Activated T-helper 2 cell treated with anti-CD3 and anti-CD28 coated beads, Interferon-gamma antibody, Interleukin-2, Interleukin-4, amounts not matched to agents 10 μg/mL and 5 μg/mL and 100 μg/mL, durations not matched to agents 14 hours and 24 hours and 36 hours (primary cell): ENCODE measurements around the gene RANBP9. TPM values are rescaled to one million over a fixed set of nuclear protein-coding genes. Genes with fewer than 3 reads are reported as not detected.

Source experiments
- DNase-seq: peaks from one replicate; pipeline ENCODE4 v3.0.0; 2021; ENCODE audit warnings: low spot score
- H3K27ac Mint-ChIP-seq: one replicate; pipeline ENCODE4 v1.8.0; 2021; ENCODE audit warnings: mixed read lengths
- H3K27me3 Mint-ChIP-seq: one replicate; pipeline ENCODE4 v1.8.0; 2021; ENCODE audit warnings: low read depth, mixed read lengths
- H3K36me3 Mint-ChIP-seq: one replicate; pipeline ENCODE4 v1.8.0; 2021; ENCODE audit warnings: low read depth, mixed read lengths
- H3K4me1 Mint-ChIP-seq: one replicate; pipeline ENCODE4 v1.8.0; 2021; ENCODE audit warnings: low read depth, mixed read lengths
- H3K4me3 Mint-ChIP-seq: one replicate; pipeline ENCODE4 v1.8.0; 2021; ENCODE audit warnings: low read depth, mild to moderate bottlenecking, moderate library complexity, mixed read lengths
- H3K9me3 Mint-ChIP-seq: one replicate; pipeline ENCODE4 v1.8.0; 2021; ENCODE audit warnings: mixed read lengths
- intact Hi-C: fragments of 100-400 bp; cut with micrococcal nuclease; formaldehyde crosslinking; loops from one replicate; pipeline ENCODE4 v1.15.1; 2023
- total RNA-seq: library from RNA; stranded (reverse); gene quantifications from 2 replicates; pipeline ENCODE4 v1.2.3, GENCODE V29; 2022

Gene RANBP9
- total RNA-seq, 1 donor from 2014 or later = 55.7 TPM

GRCh38 chr6:13573669-13574110 is 137.9 kb downstream of the RANBP9 start:
- Mint-ChIP-seq H3K9me3 (no peaks in the 10 kb centered on the region), H3K4me3 (peak overlapping the region; percentile 72), H3K27me3 (peaks cover 6% of the 10 kb centered on the region), H3K4me1 (peaks cover 9% of the 10 kb centered on the region), H3K36me3 (no peaks in the 10 kb centered on the region), H3K27ac (peak overlapping the region; percentile 54)
- no peak for DNase-seq
- intact Hi-C loops = loop anchor here (1.0 to 10.0 kb wide), 9 partner anchors 42 to 491 kb away; partner anchors contain the start of genes GFOD1, MCUR1, NOL7 and RANBP9

- no peak for DNase-seq
- H3K4me1 Mint-ChIP-seq = peaks cover 9% of the 10 kb centered on the region
- H3K9me3 Mint-ChIP-seq = no peaks in the 10 kb centered on the region
- intact Hi-C loops = loop anchor here (10.0 kb wide), 1 partner anchor 492 kb away; no protein-coding TSS in a partner anchor
- peaks cover 9% of the 10 kb centered on the region for H3K27me3 Mint-ChIP-seq
- H3K36me3 Mint-ChIP-seq = no peaks in the 10 kb centered on the region
- peak overlapping the region; percentile 72 for H3K4me3 Mint-ChIP-seq
- H3K27ac Mint-ChIP-seq = no peak overlapping the region
These were observed 138.5 kb downstream of the RANBP9 start for GRCh38 chr6:13572951-13573654.

GRCh38 chr6:13572240-13572639 is 139.4 kb downstream of the RANBP9 start:
- no peaks in the 10 kb centered on the region for H3K36me3 Mint-ChIP-seq
- H3K9me3 Mint-ChIP-seq = no peaks in the 10 kb centered on the region
- no peak for DNase-seq
- intact Hi-C loops = loop anchor here (10.0 kb wide), 1 partner anchor 493 kb away; no protein-coding TSS in a partner anchor
- H3K4me3 Mint-ChIP-seq = no peak overlapping the region
- peaks cover 14% of the 10 kb centered on the region for H3K27me3 Mint-ChIP-seq
- H3K27ac Mint-ChIP-seq = no peak overlapping the region
- peaks cover 9% of the 10 kb centered on the region for H3K4me1 Mint-ChIP-seq

Other genes with a start within 250 kb of the RANBP9 start
- 4.6 and 4.8 TPM in 2 replicates for gene GFOD1, start 224.2 kb downstream of the RANBP9 start, total RNA-seq
- gene SIRT5, start 137.2 kb downstream of the RANBP9 start, total RNA-seq = 9.0 and 9.3 TPM in 2 replicates
- gene NOL7, start 96.5 kb downstream of the RANBP9 start, total RNA-seq = 82.5 and 84.1 TPM in 2 replicates
- gene MCUR1, start 102.7 kb upstream of the RANBP9 start, total RNA-seq = 39.8 and 41.4 TPM in 2 replicates
- gene RNF182, start 213.1 kb upstream of the RANBP9 start, total RNA-seq = not detected in 2 replicates